K562 (cell line): ENCODE data around the gene EFHC2. TPM values are rescaled to one million over a fixed set of nuclear protein-coding genes. Genes with fewer than 3 reads are reported as not detected.

Source experiments
- ATAC-seq: fragments of 200-7000 bp; cut with Tn5 transposase; 3 replicates; pipeline ENCODE4 v1.9.1; 2020; ENCODE audit warnings: moderate library complexity
- BruUV-seq: library from RNA; stranded (reverse); fragments of 400-500 nt; replicated peaks from 2 replicates; lab custom pipeline; 2021; lab: Mats Ljungman, UMichigan
- CTCF ChIA-PET: fragments of 300-600 bp; formaldehyde crosslinking; extraction: SDS; loops from one replicate; lab custom pipeline; 2021; ENCODE audit warnings: low intra/inter-chr PET ratio; lab: Yijun Ruan, JAX
- POLR2A ChIA-PET: fragments of 300-600, 350-650 bp; sonication (Branson Sonifier 250); formaldehyde crosslinking; extraction: SDS; loops from one replicate; lab custom pipeline; 2021; ENCODE audit warnings: antibody characterized with exemption, inconsistent platforms; lab: Yijun Ruan, JAX
- DNase-seq, 4 experiments: peaks; one replicate each; pipeline versions ENCODE4 v3.0.0 to v3.0.0-alpha.2; 2011 to 2018; ENCODE audit warnings: low spot score in 3 of 4, mixed read lengths in 3 of 4; ENCODE audit errors: extremely low read depth in 1 of 4
- FAIRE-seq: peaks from 2 replicates; lab custom pipeline; 2011; peaks lifted over from hg19 to GRCh38; lab: Jason Lieb, UNC
- H2AFZ ChIP-seq: 2 replicates; pipeline ENCODE4 v1.6.0; 2011; ENCODE audit warnings: low read depth, low read length, control low read depth, inconsistent platforms
- H3K27ac ChIP-seq: fragments of 200-600 bp; 3 replicates; pipeline ENCODE4 v1.8.0; 2011; ENCODE audit warnings: low read depth, mild to moderate bottlenecking, control low read depth, inconsistent platforms, low read length, moderate library complexity, mixed read lengths; ENCODE audit errors: extremely low read depth
- H3K27me3 ChIP-seq, 2 experiments: fragments of 300-600 bp in 1 of 2; 2 replicates in 1 of 2; 3 replicates in 1 of 2; pipeline versions ENCODE4 v1.6.0 to v1.8.0; 2011; ENCODE audit warnings: inconsistent platforms in 2 of 2, low read length in 2 of 2, mild to moderate bottlenecking in 1 of 2, mixed read lengths in 1 of 2, moderate library complexity in 1 of 2; ENCODE audit not compliant: control insufficient read depth in 2 of 2, insufficient read depth in 2 of 2
- H3K36me3 ChIP-seq: fragments of 300-600 bp; 3 replicates; pipeline ENCODE4 v1.8.0; 2011; ENCODE audit warnings: mild to moderate bottlenecking, low read length, inconsistent platforms; ENCODE audit not compliant: control insufficient read depth, insufficient read depth
- H3K4me1 ChIP-seq, 2 experiments: fragments of 200-600 bp in 1 of 2; replicated peaks in 1 of 2; 2 replicates in 1 of 2; 3 replicates in 1 of 2; pipeline versions ENCODE4 v1.5.1 to v1.8.0; 2011; ENCODE audit warnings: inconsistent platforms in 2 of 2, low read length in 2 of 2, mild to moderate bottlenecking in 1 of 2, mixed read lengths in 1 of 2, moderate library complexity in 1 of 2; ENCODE audit not compliant: control insufficient read depth in 2 of 2, insufficient read depth in 2 of 2
- H3K4me2 ChIP-seq: 2 replicates; pipeline ENCODE4 v1.6.1; 2011; ENCODE audit warnings: low read length, control low read depth, inconsistent platforms, mixed read lengths; ENCODE audit not compliant: insufficient read depth
- H3K4me3 ChIP-seq: fragments of 200-600 bp; sonication (generic), shearing (Covaris generic); 2 replicates; pipeline ENCODE4 v1.5.1; 2016; ENCODE audit warnings: control low read depth, inconsistent platforms
- H3K79me2 ChIP-seq: fragments of 200-600 bp; 3 replicates; pipeline ENCODE4 v1.8.0; 2011; ENCODE audit warnings: low read length, inconsistent platforms; ENCODE audit not compliant: control insufficient read depth, insufficient read depth
- H3K9ac ChIP-seq, 2 experiments: 2 replicates each; pipeline versions ENCODE4 v1.6.0 to v1.6.1; 2011; ENCODE audit warnings: low read depth in 2 of 2, low read length in 2 of 2, control low read depth in 1 of 2, inconsistent platforms in 1 of 2, mild to moderate bottlenecking in 1 of 2, mixed read lengths in 1 of 2; ENCODE audit not compliant: insufficient read depth in 1 of 2
- H3K9me1 ChIP-seq: one replicate; pipeline ENCODE4 v1.6.0; 2011; ENCODE audit warnings: inconsistent platforms, mild to moderate bottlenecking, low read length, moderate library complexity; ENCODE audit not compliant: control insufficient read depth, insufficient read depth
- H3K9me3 ChIP-seq: replicated peaks from 2 replicates; pipeline ENCODE4 v1.5.1; 2011; ENCODE audit warnings: low read depth, low read length, inconsistent platforms; ENCODE audit not compliant: control insufficient read depth, insufficient read depth
- H4K20me1 ChIP-seq: replicated peaks from 2 replicates; pipeline ENCODE4 v1.6.1; 2011; ENCODE audit warnings: low read length, inconsistent platforms, mixed read lengths; ENCODE audit not compliant: control insufficient read depth, insufficient read depth
- C11orf30 ChIP-seq: fragments of 450-650 bp; IDR thresholded peaks from 2 replicates; pipeline ENCODE4 v1.6.1; 2016; ENCODE audit warnings: low read depth, mild to moderate bottlenecking
- CHD4 ChIP-seq: fragments of 200-600 bp; sonication (generic); IDR thresholded peaks from 3 replicates; pipeline ENCODE4 v1.6.1; 2012; ENCODE audit warnings: low read depth, mild to moderate bottlenecking, mixed read lengths, low read length, inconsistent platforms; ENCODE audit not compliant: insufficient read depth, insufficient replicate concordance, poor library complexity, severe bottlenecking
- GATA2 ChIP-seq: sonication (generic); formaldehyde crosslinking; IDR thresholded peaks from 2 replicates; pipeline ENCODE4 v1.4.0; 2020; ENCODE audit warnings: mild to moderate bottlenecking, missing genetic modification reagents
- GMEB1 ChIP-seq: fragments of 250-450 bp; sonication (Bioruptor Pico); IDR thresholded peaks from 2 replicates; pipeline ENCODE4 v1.4.0; 2020; ENCODE audit warnings: mild to moderate bottlenecking
- HLTF ChIP-seq: fragments of 450-650 bp; IDR thresholded peaks from 2 replicates; pipeline ENCODE4 v1.6.1; 2016
- NFIX ChIP-seq: fragments of 250-450 bp; sonication (Bioruptor Pico); IDR thresholded peaks from 2 replicates; pipeline ENCODE4 v1.4.0; 2020; ENCODE audit warnings: low read depth, mild to moderate bottlenecking, moderate library complexity
- PRPF4 ChIP-seq: fragments of 200-400 bp; formaldehyde crosslinking; IDR thresholded peaks from one replicate; pipeline ENCODE4 v1.6.1; 2017; ENCODE audit warnings: low read length, low read depth, mild to moderate bottlenecking; ENCODE audit not compliant: insufficient read depth, poor library complexity, severe bottlenecking
- RCOR1 ChIP-seq, 2 experiments: IDR thresholded peaks; 2 replicates each; pipeline ENCODE4 v1.6.1; 2012; ENCODE audit warnings: low read depth in 2 of 2, low read length in 2 of 2, borderline replicate concordance in 1 of 2, improper control_type of control experiment in 1 of 2
- RFX7 ChIP-seq: fragments of 250-450 bp; sonication (Bioruptor Pico); IDR thresholded peaks from 2 replicates; pipeline ENCODE4 v1.5.1; 2021; ENCODE audit warnings: mild to moderate bottlenecking
- SMARCA4 ChIP-seq: fragments of 450-650 bp; IDR thresholded peaks from 2 replicates; pipeline ENCODE4 v1.6.1; 2016
- ZBTB17 ChIP-seq: fragments of 450-650 bp; formaldehyde crosslinking; IDR thresholded peaks from 2 replicates; pipeline ENCODE4 v1.4.0; 2020; ENCODE audit warnings: mild to moderate bottlenecking
- ZNF174 ChIP-seq: fragments of 250-450 bp; sonication (Bioruptor Pico); IDR thresholded peaks from 2 replicates; pipeline ENCODE4 v1.4.0; 2020; ENCODE audit warnings: mild to moderate bottlenecking
- ZNF274 ChIP-seq: IDR thresholded peaks from 2 replicates; pipeline ENCODE4 v1.6.1; 2011; ENCODE audit warnings: low read depth, mild to moderate bottlenecking, low read length, moderate library complexity, borderline replicate concordance
- WGBS: fragments of 100-300 bp; shearing (Covaris generic); methylation state at CpG from one replicate; pipeline ENCODE4 v1.1.6; 2016; ENCODE audit warnings: low coverage, mixed read lengths; ENCODE audit not compliant: insufficient coverage; ENCODE audit errors: missing lambda C conversion rate; 5-methylcytosine and 5-hydroxymethylcytosine counted together
- in situ Hi-C: fragments of 300-500 bp; cut with MboI; formaldehyde crosslinking; loops from 4 replicates; pipeline ENCODE4 v1.15.0; 2018; ENCODE audit warnings: inconsistent platforms, mixed read lengths
- intact Hi-C: fragments of 100-400 bp; cut with micrococcal nuclease; formaldehyde crosslinking; loops from 2 replicates; pipeline ENCODE4 v1.14.2; 2022
- polyA plus RNA-seq, 8 experiments: library from polyadenylated mRNA; depleted of rRNA in 4 of 8; stranded (reverse) in 5 of 8; unstranded in 3 of 8; fragments of >200 nt; fragmentation: Nextera tagmentation in 2 of 8; fragmentation: Illumina TruSeq in 1 of 8; extraction: Ambion mirVana in 2 of 8; extraction: Trizol in 1 of 8; gene quantifications; 2 replicates each; pipeline versions ENCODE4 v1.2.1 to v1.2.3, GENCODE V29; 2011 to 2014; ENCODE audit warnings: inconsistent platforms in 1 of 8, missing spikeins in 1 of 8
- total RNA-seq, 7 experiments: library from RNA; depleted of rRNA in 6 of 7; stranded (reverse); fragments of >200 nt in 6 of 7; fragmentation: Illumina TruSeq in 2 of 7; extraction: Trizol in 2 of 7; gene quantifications; 2 replicates each; pipeline versions ENCODE4 v1.2.1 to v1.2.3, GENCODE V29; 2011 to 2021; ENCODE audit warnings: low replicate concordance in 1 of 7

Gene EFHC2
- total and polyA plus RNA-seq, 9 of the 15 experiments (the other 6 are each of a cell fraction or from before 2014, with no cell fraction given), result 1.3 to 8.1 (median 3.0) TPM

GRCh38 chrX:44157858-44158257 is 185.6 kb downstream of the EFHC2 start:
- Histone ChIP-seq H4K20me1 (no peaks in the 10 kb centered on the region), H2AFZ (no peak overlapping the region), H3K27ac (no peak overlapping the region), H3K4me3 (no peak overlapping the region), H3K9ac (no peak overlapping the region), H3K9me3 (no peaks in the 10 kb centered on the region), H3K9me1 (no peaks in the 10 kb centered on the region), H3K4me2 (no peak overlapping the region), H3K27me3 (no peaks in the 10 kb centered on the region), H3K79me2 (no peaks in the 10 kb centered on the region), H3K4me1 (no peaks in the 10 kb centered on the region), H3K36me3 (no peaks in the 10 kb centered on the region)
- no TSS peak for BruUV-seq
- ATAC-seq (no peak), FAIRE-seq (no peak), DNase-seq (no peak)
- ChIA-PET CTCF (no interaction called here), POLR2A (no interaction called here)
- 0% methylated on average over 2 of the region's 2 CpGs for WGBS
- no peak for TF ChIP-seq RCOR1 (IDR thresholded peaks at IDR 0.05; ENCODE audit: borderline replicate concordance in 1 of 2, low read depth in 2 of 2, low read length in 2 of 2)
- TF ChIP-seq CHD4, result no peak
- no peak for TF ChIP-seq C11orf30
- intact Hi-C loops, result no loop called here
- in situ Hi-C loops, result no loop called here

- in situ Hi-C loops (no loop called here), intact Hi-C loops (no loop called here)
- no peaks in the 10 kb centered on the region for H4K20me1 ChIP-seq
- H2AFZ ChIP-seq, result no peak overlapping the region
- no peaks in the 10 kb centered on the region for H3K9me3 ChIP-seq
- ATAC-seq (no peak), DNase-seq (no peak)
- no peak overlapping the region for H3K27ac ChIP-seq
- no peak overlapping the region for H3K4me2 ChIP-seq
- no peaks in the 10 kb centered on the region for H3K9me1 ChIP-seq
- CTCF ChIA-PET, result no interaction called here
- no peak overlapping the region for H3K4me3 ChIP-seq
- H3K4me1 ChIP-seq, result no peaks in the 10 kb centered on the region
- H3K9ac ChIP-seq, result no peak overlapping the region
- TF ChIP-seq RFX7 (CRISPR knock-in tag), result no peak
- TF ChIP-seq GATA2 (CRISPR knock-in tag), result no peak
- TF ChIP-seq ZBTB17 (CRISPR knock-in tag), result no peak
- TF ChIP-seq ZNF274, result no peak
- no peak for TF ChIP-seq ZNF174 (CRISPR knock-in tag)
- no peak for TF ChIP-seq PRPF4
- no peak for TF ChIP-seq SMARCA4
- no peak for TF ChIP-seq NFIX (CRISPR knock-in tag)
- TF ChIP-seq GMEB1, result no peak
- no peak for TF ChIP-seq HLTF
- TF ChIP-seq, all 486 proteins: peak for 0
- POLR2A ChIA-PET, result interaction anchor here (0.6 to 0.8 kb wide), 2 partner anchors 27 to 1224 kb away, joined by 3 read pairs; no protein-coding TSS in a partner anchor
- Histone ChIP-seq H3K36me3 (no peaks in the 10 kb centered on the region), H3K27me3 (no peaks in the 10 kb centered on the region), H3K79me2 (no peaks in the 10 kb centered on the region)
- no peak for FAIRE-seq
- BruUV-seq, result no TSS peak
Measured at GRCh38 chrX:44157283-44157682, 186.2 kb downstream of the EFHC2 start.
